Measurements from ENCODE around the gene PRDM2.

Gene PRDM2

DNA sequence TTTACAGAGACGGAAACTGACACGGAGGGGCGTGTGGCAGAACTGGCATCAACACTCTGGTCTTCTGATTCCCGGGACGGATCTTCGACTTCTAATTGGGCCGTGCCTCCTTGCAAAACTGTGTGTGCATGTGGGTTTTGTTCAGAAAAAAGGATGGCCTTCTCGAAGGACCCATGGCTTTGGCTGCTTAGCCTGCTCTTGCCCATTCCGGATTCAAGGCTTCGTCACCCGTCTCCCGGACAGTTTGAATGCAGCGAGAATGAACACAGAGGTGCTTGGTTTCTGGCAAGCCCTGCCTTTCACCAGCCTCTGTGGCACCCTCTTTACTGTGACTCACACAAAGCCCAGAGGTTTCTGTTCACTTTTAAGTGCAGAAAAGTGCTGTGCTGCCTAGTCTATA lies 120.1 kb downstream of the PRDM2 start:
- DNase-seq: no peak

DNA sequence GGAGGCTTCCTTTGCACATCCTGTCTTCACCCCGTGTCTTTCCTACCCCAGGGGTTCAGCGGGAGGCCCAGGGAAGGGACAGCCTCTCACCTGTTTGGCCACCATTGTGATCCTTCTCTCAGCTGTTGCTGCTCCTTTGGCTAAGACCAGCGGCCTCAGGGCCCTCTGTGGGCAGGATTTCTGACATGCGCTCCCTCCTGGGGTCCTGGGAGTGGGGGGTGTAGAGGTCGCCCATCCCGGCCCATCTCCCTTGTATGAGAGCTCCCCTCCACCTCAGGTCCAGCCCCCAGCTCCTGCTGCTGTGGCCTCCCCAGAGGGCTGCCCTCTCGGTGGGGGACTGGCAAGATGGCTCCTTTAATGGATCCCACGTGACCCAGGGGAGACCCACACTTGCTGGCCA lies 120.5 kb downstream of the PRDM2 start:
- no peak for DNase-seq

- no peak for DNase-seq
These were observed 123.3 kb downstream of the PRDM2 start for GRCh38 chr1:13823126-13823880.

DNA sequence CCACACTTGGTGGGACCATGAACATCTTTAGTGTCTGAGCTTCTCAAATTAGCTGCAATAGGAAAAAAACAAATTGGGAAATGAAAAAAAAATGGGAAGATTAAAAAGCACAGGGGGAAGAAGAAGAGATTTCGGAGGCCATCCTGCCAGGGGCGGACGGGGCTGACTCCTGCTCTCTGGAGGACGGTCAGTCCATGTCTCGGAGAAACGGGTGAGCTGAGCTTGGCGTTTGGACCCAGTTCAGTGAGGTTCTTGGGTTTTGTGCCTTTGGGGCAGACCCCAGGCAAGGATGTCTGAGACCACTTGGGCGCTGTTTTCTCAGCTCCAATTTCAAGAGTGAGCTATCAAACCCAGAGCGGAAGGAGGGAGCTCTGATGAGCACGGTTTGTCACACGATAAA lies 123.9 kb downstream of the PRDM2 start:
- no peak for DNase-seq

GRCh38 chr1:13824626-13825025 lies 124.6 kb downstream of the PRDM2 start:
- no peak for DNase-seq

DNA sequence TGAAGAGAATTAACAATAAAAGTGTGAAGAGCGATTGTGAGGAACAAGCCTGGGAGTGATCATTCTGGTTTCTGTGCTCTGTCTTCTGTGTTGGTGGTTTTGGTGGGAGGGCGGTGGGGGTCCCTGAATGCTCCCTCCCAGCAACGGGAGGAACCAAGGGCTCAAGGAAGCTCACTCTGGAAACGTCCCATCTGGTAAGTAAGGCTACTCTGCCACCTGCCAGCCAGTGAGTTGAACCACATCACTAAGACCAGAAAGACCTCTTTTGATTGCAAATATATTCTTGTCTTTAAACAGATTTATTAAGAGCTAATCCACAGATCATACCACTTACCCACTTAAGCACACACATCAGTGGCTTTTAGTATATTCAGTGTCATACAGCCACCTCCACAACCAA lies 125.0 kb downstream of the PRDM2 start:
- no peak for DNase-seq

DNA sequence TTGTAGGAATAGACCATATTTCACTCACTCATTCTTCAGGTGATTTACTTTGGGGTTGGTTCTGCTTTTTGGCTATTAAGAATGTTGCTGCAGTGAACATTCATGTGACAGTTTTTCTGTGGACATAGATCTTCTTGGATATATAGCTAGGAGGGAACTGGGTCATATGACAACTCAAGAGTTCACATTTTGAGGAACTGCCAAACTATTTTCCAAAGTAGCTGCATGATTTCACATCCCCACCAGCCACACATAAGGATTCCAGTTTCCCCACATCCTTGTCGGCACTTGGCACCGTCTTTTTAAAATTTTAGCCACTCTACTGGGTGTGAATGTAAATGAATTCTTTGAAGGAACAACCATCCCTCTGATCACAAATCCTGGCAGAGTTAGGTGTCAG lies 126.0 kb downstream of the PRDM2 start:
- DNase-seq: no peak

DNA sequence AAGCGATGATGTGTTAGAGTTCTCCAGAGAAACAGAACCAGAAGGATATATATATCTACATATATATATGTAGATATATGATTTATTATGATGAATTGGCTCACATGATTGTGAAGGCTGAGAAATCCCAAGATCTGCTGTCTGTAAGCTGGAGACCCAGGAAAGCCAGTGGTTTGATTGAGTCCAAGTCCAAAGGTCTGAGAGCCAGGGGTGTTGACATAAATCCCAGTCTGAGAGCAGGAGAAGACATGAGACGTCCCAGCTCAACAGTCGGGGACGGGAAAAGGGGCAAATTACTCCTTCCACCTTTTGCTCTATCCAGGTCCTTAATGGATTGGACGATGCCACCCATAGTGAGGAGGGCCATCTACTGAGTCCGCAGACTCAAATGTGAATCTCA lies 126.6 kb downstream of the PRDM2 start:
- DNase-seq: no peak

DNA sequence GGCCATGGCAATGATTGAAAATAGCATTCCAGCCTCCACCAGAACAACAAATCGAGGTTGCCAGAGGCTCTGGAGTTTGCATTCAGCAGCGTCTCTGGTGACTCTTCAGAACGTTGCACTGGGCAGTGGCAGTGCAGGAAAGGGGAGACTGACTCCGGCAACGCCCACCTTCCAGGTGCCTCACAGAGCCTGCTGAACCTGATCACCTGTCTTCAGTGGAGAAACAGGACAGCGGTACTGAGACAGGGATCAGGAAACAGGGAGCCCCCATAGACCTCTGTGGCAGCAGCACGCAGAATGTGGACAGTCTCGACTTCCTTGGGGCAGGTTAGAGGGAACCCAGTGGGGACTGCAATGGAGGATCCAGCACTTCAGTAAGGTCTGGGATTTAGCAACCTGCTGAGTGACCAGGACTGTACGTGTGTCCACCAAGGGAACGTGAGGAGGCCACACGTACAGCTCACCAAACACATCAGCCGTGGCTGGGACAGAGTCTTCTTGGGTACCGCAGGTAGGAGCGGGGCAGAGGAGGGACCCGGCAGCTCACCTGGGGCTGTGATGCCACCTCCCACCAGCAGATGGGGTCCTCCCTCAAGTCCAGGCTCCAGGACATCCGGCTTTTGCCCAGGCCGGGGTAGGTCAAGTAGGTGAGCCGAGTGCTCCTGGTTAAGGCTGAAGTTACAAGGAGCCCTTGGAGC lies 128.6 kb downstream of the PRDM2 start:
- no peak for DNase-seq

- no peak for DNase-seq
These were observed 129.3 kb downstream of the PRDM2 start for GRCh38 chr1:13829152-13829769.

GRCh38 chr1:13830170-13830569 lies 130.2 kb downstream of the PRDM2 start:
- no peak for DNase-seq

- no peak for DNase-seq
These were observed 130.8 kb downstream of the PRDM2 start for GRCh38 chr1:13830616-13831280.

DNA sequence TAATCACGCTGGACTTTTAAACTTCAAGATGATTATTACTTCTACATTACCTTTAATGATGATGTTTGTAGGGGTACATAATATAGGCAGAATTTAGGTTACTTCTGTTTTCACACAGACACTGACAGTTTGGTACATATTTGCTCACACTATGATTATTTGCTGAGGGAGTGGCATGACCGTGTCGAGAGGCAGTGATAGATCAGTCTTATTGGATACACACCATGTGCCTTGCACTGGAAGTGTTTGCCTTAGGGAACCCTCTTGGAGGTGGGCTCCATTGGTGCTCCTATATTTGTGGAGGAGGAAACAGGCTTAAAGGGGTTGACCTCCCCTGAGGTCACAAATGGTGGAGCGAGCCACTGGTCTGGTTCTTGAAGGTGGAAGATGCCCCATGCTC lies 132.1 kb downstream of the PRDM2 start:
- peak in 1 of 2 experiments; percentile 76 for DNase-seq

DNA sequence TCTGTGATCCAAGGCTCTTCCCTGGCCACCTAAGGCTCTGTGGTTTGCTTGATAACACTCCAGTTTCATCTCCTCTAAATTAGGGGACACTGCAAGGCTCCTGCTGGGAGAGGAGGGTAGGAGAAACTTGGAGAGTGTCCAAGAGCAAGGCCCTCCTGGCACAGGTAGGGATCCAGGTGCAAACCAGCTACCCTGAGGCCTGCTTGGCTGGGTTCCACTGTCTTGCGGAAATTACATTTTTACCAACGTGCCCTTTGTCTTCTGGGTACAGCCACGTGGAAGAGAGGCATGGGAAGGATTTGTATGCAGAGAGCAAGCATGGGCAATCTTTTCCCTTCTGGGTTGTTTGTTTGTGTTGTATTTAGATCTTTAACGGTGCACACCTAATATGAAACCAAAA lies 132.5 kb downstream of the PRDM2 start:
- peak; percentile 81 to 93 for DNase-seq

GRCh38 chr1:13836136-13836535 lies 136.1 kb downstream of the PRDM2 start:
- no peak for DNase-seq

DNA sequence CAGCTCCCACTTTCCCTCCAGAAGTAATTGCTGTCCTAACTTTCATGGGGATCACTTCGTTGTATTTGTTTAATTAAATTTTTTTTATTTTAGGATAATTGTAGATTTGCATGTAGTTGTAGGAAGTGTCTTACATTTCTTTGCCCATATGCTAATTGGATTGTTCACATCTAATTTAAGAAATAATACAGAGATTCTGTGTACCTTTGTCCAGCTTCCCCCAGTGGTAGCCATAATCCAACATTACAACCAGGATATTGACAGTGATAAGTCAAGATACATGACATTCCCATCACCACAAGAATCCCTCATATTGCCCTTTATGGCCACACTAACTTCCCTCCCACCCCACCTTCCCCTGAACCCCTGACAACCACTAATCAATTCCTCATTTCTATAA lies 136.6 kb downstream of the PRDM2 start:
- DNase-seq: no peak

- DNase-seq: no peak
These were observed 138.2 kb downstream of the PRDM2 start for GRCh38 chr1:13838236-13838635.

DNA sequence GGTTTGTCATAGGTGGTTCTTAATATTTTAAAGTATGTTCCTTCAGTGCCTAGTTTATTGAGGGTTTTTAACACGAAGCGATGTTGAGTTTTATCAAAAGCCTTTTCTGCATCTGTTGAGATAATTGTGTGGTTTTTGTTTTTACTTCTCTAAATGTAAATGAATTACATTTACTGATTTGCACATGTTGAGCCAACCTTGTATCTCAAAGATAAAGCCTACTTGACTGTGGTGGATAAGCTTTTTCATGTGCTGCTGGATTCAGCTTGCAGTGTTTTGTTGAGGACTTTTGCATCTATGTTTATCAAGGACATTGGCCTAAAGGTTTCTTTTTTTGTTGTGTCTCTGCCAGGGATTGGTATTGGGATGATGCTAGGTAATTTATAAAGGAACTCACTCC lies 142.5 kb downstream of the PRDM2 start:
- DNase-seq: no peak

DNA sequence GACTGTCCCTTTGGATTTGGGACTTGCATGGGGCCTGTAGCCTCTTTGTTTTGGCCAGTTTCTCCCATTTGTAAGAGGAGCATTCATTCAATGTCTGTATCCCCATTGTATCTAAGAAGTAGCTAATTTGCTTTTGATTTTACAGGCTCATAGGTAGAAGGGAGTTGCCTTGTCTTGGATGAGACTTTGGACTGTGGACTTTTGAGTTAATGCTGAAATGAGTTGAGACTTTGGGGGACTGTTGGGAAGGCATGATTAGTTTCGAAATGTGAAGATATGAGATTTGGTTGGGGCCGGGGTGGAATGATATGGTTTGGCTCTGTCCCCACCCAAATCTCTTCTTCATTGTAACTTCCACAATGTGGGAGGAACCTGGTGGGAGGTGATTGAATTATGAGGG lies 151.7 kb downstream of the PRDM2 start:
- no peak for DNase-seq

DNA sequence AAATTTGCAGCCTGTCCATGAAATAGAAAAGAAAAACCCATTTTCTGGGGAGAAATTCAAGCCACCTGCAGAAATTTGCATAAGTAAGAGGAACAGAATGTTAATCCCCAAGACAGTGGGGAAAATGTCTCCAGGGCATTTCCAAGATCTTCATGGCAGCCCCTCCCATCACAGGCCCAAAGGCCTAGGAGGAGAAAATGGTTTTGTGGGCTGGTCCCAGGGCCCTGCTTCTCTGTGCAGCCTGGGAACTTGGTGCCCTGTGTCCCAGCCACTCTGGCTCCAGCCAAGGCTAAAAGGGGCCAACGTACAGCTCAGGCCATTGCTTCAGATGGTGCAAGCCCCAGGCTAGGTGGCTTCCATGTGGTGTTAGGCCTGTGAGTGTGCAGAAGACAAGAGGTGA lies 155.6 kb downstream of the PRDM2 start:
- DNase-seq: no peak

DNA sequence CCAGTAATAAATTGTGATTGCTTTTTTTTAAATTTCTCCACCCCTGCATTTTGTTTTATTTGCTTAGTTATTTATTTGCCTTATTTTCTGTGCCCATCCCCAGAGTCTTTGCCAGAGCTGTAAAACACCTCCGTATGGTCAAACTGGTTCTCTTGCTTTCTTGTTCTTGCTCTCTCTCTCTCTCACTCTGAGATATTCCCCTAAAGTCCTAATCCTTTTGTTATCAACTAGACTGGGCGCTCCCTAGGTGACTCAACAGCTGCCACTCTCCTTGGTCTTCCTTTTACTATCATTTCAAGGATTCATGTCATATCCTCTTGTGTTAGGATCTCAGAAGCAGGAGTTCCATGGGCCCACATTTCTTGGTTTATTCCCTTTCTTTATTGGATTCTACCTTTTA lies 160.0 kb downstream of the PRDM2 start:
- DNase-seq: no peak

DNA sequence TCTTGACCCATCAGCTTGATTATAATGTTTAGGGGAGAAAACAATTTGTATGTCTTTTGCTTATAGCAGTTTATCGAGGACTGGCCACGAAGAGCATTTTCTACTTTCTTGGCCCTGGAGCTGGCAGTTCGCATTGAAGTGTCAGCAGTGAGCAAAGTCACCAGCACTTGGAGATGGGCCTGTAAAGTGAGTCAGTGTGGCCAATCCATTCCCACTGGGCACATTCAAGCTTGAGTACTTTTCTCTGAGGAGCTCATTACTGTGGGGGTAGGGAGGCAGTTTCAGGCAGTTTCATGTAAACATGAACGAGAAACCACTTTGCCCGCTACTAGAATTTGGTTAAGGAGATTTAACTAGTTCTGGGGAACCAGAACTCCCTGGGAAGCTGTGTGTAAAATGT lies 164.8 kb downstream of the PRDM2 start:
- no peak for DNase-seq

GRCh38 chr1:13865851-13866250 lies 165.9 kb downstream of the PRDM2 start:
- DNase-seq: no peak

GRCh38 chr1:13867603-13868002 lies 167.6 kb downstream of the PRDM2 start:
- DNase-seq: no peak

All from NCI-H2081 (cell line).